ENCODE data around the gene HS3ST5. TPM values are rescaled to one million over a fixed set of nuclear protein-coding genes. Genes with fewer than 3 reads are reported as not detected.

Gene HS3ST5
- total RNA-seq, 1 experiment from 2014 or later = 14.4 TPM

DNA sequence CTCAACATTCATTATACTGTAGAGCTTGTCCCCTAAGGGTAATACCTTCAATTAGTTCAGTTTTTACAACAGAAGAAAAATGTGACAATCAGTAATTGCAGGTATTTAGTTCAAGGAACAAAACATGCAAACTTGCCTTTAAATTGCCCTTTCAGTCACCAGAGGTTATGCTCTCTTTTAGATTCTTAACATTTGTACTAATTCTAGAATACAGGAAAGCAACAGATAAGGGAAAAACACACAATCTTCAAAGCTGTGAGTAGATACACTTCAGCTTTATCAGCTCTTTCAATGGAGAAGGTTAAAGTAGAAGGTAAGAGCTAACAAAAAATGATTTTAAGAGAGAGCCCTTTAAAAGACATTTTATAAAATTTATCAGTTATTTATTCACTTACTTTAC, 173.1 kb downstream of the HS3ST5 start:
- Histone ChIP-seq H3K27me3 (ENCODE audit: insufficient read depth, low read length) (no peaks in the 10 kb centered on the region), H2BK120ac (ENCODE audit: low read depth, low read length, poor library complexity, severe bottlenecking) (no peak overlapping the region), H4K5ac (ENCODE audit: insufficient read length, low read depth, low read length) (no peak overlapping the region), H3K9ac (ENCODE audit: extremely low read depth, insufficient read length, low read length) (no peak overlapping the region), H2BK15ac (ENCODE audit: low read depth, low read length) (no peak overlapping the region), H4K91ac (ENCODE audit: insufficient read length, low read depth, low read length) (no peak overlapping the region), H3K56ac (ENCODE audit: insufficient read length, low read depth, low read length) (no peak overlapping the region), H3K23ac (ENCODE audit: insufficient read length, low read depth, low read length) (no peak overlapping the region), H3K4me1 (ENCODE audit: insufficient read depth, low read length) (no peaks in the 10 kb centered on the region), H2BK5ac (ENCODE audit: insufficient read length, low read length) (no peak overlapping the region), H2BK20ac (ENCODE audit: low read depth, low read length, poor library complexity, severe bottlenecking) (no peak overlapping the region), H3K79me2 (ENCODE audit: insufficient read depth, low read length) (no peaks in the 10 kb centered on the region), H2AFZ (ENCODE audit: low read length) (no peak overlapping the region), H3K14ac (ENCODE audit: insufficient read depth, low read length) (no peak overlapping the region), H4K8ac (replicated peaks; ENCODE audit: insufficient read length, low read depth, low read length) (no peak overlapping the region), H4K20me1 (ENCODE audit: control insufficient read depth, insufficient read depth, insufficient read length) (no peaks in the 10 kb centered on the region), H3K79me1 (ENCODE audit: insufficient read depth, low read depth, low read length, poor library complexity, severe bottlenecking) (no peaks in the 10 kb centered on the region), H3K27ac (ENCODE audit: insufficient read length, low read depth, low read length) (no peak overlapping the region), H3K23me2 (ENCODE audit: insufficient read length, low read depth, low read length, poor library complexity, severe bottlenecking) (no peaks in the 10 kb centered on the region), H3K4me2 (ENCODE audit: insufficient read depth, insufficient read length, low read length) (no peak overlapping the region), H2BK12ac (ENCODE audit: insufficient read length, low read depth, low read length) (no peak overlapping the region), H2AK5ac (ENCODE audit: insufficient read length, low read length) (no peak overlapping the region), H3T11ph (ENCODE audit: low read length) (no peak overlapping the region), H3K18ac (ENCODE audit: insufficient read length, low read depth, low read length) (no peak overlapping the region), H3K4ac (ENCODE audit: low read depth, low read length) (no peak overlapping the region), H3K9me3 (ENCODE audit: control insufficient read depth, low read depth, low read length) (no peaks in the 10 kb centered on the region)
- H3K4me3 Mint-ChIP-seq = no peak overlapping the region
- peaks cover 31 to 53% of the 10 kb centered on the region in 2 experiments for H3K4me1 Mint-ChIP-seq
- no peak for DNase-seq
- H3K36me3 Mint-ChIP-seq (ENCODE audit: insufficient read depth in 1 of 3, low read depth in 3 of 3) = peaks cover 0 to 31% (median 21%) of the 10 kb centered on the region in 3 experiments; a peak in 4 of 7 replicates
- H3K27me3 Mint-ChIP-seq (ENCODE audit: low read depth) = no peaks in the 10 kb centered on the region
- H3K27ac Mint-ChIP-seq = peak overlapping the region in 1 of 3 experiments; percentile 85; a peak in 3 of 7 replicates
- TF ChIP-seq, protein P1, sequence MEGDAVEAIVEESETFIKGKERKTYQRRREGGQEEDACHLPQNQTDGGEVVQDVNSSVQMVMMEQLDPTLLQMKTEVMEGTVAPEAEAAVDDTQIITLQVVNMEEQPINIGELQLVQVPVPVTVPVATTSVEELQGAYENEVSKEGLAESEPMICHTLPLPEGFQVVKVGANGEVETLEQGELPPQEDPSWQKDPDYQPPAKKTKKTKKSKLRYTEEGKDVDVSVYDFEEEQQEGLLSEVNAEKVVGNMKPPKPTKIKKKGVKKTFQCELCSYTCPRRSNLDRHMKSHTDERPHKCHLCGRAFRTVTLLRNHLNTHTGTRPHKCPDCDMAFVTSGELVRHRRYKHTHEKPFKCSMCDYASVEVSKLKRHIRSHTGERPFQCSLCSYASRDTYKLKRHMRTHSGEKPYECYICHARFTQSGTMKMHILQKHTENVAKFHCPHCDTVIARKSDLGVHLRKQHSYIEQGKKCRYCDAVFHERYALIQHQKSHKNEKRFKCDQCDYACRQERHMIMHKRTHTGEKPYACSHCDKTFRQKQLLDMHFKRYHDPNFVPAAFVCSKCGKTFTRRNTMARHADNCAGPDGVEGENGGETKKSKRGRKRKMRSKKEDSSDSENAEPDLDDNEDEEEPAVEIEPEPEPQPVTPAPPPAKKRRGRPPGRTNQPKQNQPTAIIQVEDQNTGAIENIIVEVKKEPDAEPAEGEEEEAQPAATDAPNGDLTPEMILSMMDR (conservative IDR thresholded peaks at IDR 0.05) = no peak
- H3K9me3 Mint-ChIP-seq = no peaks in the 10 kb centered on the region
